K562 (cell line): Measurements from ENCODE around the gene FCER2. TPM values are rescaled to one million over a fixed set of nuclear protein-coding genes. Genes with fewer than 3 reads are reported as not detected.

ENCODE experiments used
- ATAC-seq: fragments of 200-7000 bp; cut with Tn5 transposase; 3 replicates; pipeline ENCODE4 v1.9.1; 2020; ENCODE audit warnings: moderate library complexity
- BruUV-seq: library from RNA; stranded (reverse); fragments of 400-500 nt; replicated peaks from 2 replicates; lab custom pipeline; 2021; lab: Mats Ljungman, UMichigan
- CTCF ChIA-PET: fragments of 300-600 bp; formaldehyde crosslinking; extraction: SDS; loops from one replicate; lab custom pipeline; 2021; ENCODE audit warnings: low intra/inter-chr PET ratio; lab: Yijun Ruan, JAX
- POLR2A ChIA-PET: fragments of 300-600, 350-650 bp; sonication (Branson Sonifier 250); formaldehyde crosslinking; extraction: SDS; loops from one replicate; lab custom pipeline; 2021; ENCODE audit warnings: antibody characterized with exemption, inconsistent platforms; lab: Yijun Ruan, JAX
- DNase-seq, 4 experiments: peaks; one replicate each; pipeline versions ENCODE4 v3.0.0 to v3.0.0-alpha.2; 2011 to 2018; ENCODE audit warnings: low spot score in 3 of 4, mixed read lengths in 3 of 4; ENCODE audit errors: extremely low read depth in 1 of 4
- FAIRE-seq: peaks from 2 replicates; lab custom pipeline; 2011; peaks lifted over from hg19 to GRCh38; lab: Jason Lieb, UNC
- H2AFZ ChIP-seq: 2 replicates; pipeline ENCODE4 v1.6.0; 2011; ENCODE audit warnings: low read depth, low read length, control low read depth, inconsistent platforms
- H3K27ac ChIP-seq: fragments of 200-600 bp; 3 replicates; pipeline ENCODE4 v1.8.0; 2011; ENCODE audit warnings: low read depth, mild to moderate bottlenecking, control low read depth, inconsistent platforms, low read length, moderate library complexity, mixed read lengths; ENCODE audit errors: extremely low read depth
- H3K27me3 ChIP-seq, 2 experiments: fragments of 300-600 bp in 1 of 2; 2 replicates in 1 of 2; 3 replicates in 1 of 2; pipeline versions ENCODE4 v1.6.0 to v1.8.0; 2011; ENCODE audit warnings: inconsistent platforms in 2 of 2, low read length in 2 of 2, mild to moderate bottlenecking in 1 of 2, mixed read lengths in 1 of 2, moderate library complexity in 1 of 2; ENCODE audit not compliant: control insufficient read depth in 2 of 2, insufficient read depth in 2 of 2
- H3K36me3 ChIP-seq: fragments of 300-600 bp; 3 replicates; pipeline ENCODE4 v1.8.0; 2011; ENCODE audit warnings: mild to moderate bottlenecking, low read length, inconsistent platforms; ENCODE audit not compliant: control insufficient read depth, insufficient read depth
- H3K4me1 ChIP-seq, 2 experiments: fragments of 200-600 bp in 1 of 2; replicated peaks in 1 of 2; 2 replicates in 1 of 2; 3 replicates in 1 of 2; pipeline versions ENCODE4 v1.5.1 to v1.8.0; 2011; ENCODE audit warnings: inconsistent platforms in 2 of 2, low read length in 2 of 2, mild to moderate bottlenecking in 1 of 2, mixed read lengths in 1 of 2, moderate library complexity in 1 of 2; ENCODE audit not compliant: control insufficient read depth in 2 of 2, insufficient read depth in 2 of 2
- H3K4me2 ChIP-seq: 2 replicates; pipeline ENCODE4 v1.6.1; 2011; ENCODE audit warnings: low read length, control low read depth, inconsistent platforms, mixed read lengths; ENCODE audit not compliant: insufficient read depth
- H3K4me3 ChIP-seq: fragments of 200-600 bp; sonication (generic), shearing (Covaris generic); 2 replicates; pipeline ENCODE4 v1.5.1; 2016; ENCODE audit warnings: control low read depth, inconsistent platforms
- H3K79me2 ChIP-seq: fragments of 200-600 bp; 3 replicates; pipeline ENCODE4 v1.8.0; 2011; ENCODE audit warnings: low read length, inconsistent platforms; ENCODE audit not compliant: control insufficient read depth, insufficient read depth
- H3K9ac ChIP-seq, 2 experiments: 2 replicates each; pipeline versions ENCODE4 v1.6.0 to v1.6.1; 2011; ENCODE audit warnings: low read depth in 2 of 2, low read length in 2 of 2, control low read depth in 1 of 2, inconsistent platforms in 1 of 2, mild to moderate bottlenecking in 1 of 2, mixed read lengths in 1 of 2; ENCODE audit not compliant: insufficient read depth in 1 of 2
- H3K9me1 ChIP-seq: one replicate; pipeline ENCODE4 v1.6.0; 2011; ENCODE audit warnings: inconsistent platforms, mild to moderate bottlenecking, low read length, moderate library complexity; ENCODE audit not compliant: control insufficient read depth, insufficient read depth
- H3K9me3 ChIP-seq: replicated peaks from 2 replicates; pipeline ENCODE4 v1.5.1; 2011; ENCODE audit warnings: low read depth, low read length, inconsistent platforms; ENCODE audit not compliant: control insufficient read depth, insufficient read depth
- H4K20me1 ChIP-seq: replicated peaks from 2 replicates; pipeline ENCODE4 v1.6.1; 2011; ENCODE audit warnings: low read length, inconsistent platforms, mixed read lengths; ENCODE audit not compliant: control insufficient read depth, insufficient read depth
- CHCHD3 ChIP-seq: fragments of 250-450 bp; sonication (Bioruptor Pico); IDR thresholded peaks from 2 replicates; pipeline ENCODE4 v2.1.2; 2022; ENCODE audit warnings: mild to moderate bottlenecking
- EHMT2 ChIP-seq: fragments of 450-650 bp; IDR thresholded peaks from 2 replicates; pipeline ENCODE4 v1.6.1; 2018; ENCODE audit warnings: antibody characterized with exemption
- ELF2 ChIP-seq: fragments of 250-450 bp; sonication (Bioruptor Pico); IDR thresholded peaks from 2 replicates; pipeline ENCODE4 v1.5.0; 2021; ENCODE audit warnings: mild to moderate bottlenecking
- EP300 ChIP-seq: IDR thresholded peaks from 2 replicates; pipeline ENCODE4 v1.6.1; 2012; ENCODE audit warnings: low read length, improper control_type of control experiment
- HMBOX1 ChIP-seq: sonication (generic); IDR thresholded peaks from 2 replicates; pipeline ENCODE4 v1.6.1; 2016
- MCM2 ChIP-seq: fragments of 450-650 bp; IDR thresholded peaks from 2 replicates; pipeline ENCODE4 v1.6.1; 2017; ENCODE audit warnings: low read depth, mild to moderate bottlenecking
- MXD1 ChIP-seq: fragments of 250-450 bp; sonication (Bioruptor Pico); IDR thresholded peaks from 2 replicates; pipeline ENCODE4 v1.8.0; 2021; ENCODE audit warnings: borderline replicate concordance, mild to moderate bottlenecking, moderate library complexity; ENCODE audit not compliant: poor library complexity, severe bottlenecking
- RBM25 ChIP-seq: fragments of 200-400 bp; formaldehyde crosslinking; IDR thresholded peaks from 2 replicates; pipeline ENCODE4 v1.6.1; 2018; ENCODE audit warnings: low read length, low read depth, moderate library complexity; ENCODE audit not compliant: severe bottlenecking
- RNF2 ChIP-seq: sonication (generic); IDR thresholded peaks from 2 replicates; pipeline ENCODE4 v1.6.1; 2016
- SMAD4 ChIP-seq: fragments of 250-450 bp; sonication (Bioruptor Pico); conservative IDR thresholded peaks from 2 replicates; pipeline ENCODE4 v1.8.0; 2021; ENCODE audit warnings: inconsistent platforms, mild to moderate bottlenecking, moderate library complexity
- SOX6 ChIP-seq: fragments of 450-650 bp; IDR thresholded peaks from 2 replicates; pipeline ENCODE4 v1.6.1; 2014; ENCODE audit warnings: mild to moderate bottlenecking
- TEAD4 ChIP-seq, 2 experiments: sonication (generic) in 1 of 2; formaldehyde crosslinking in 1 of 2; IDR thresholded peaks; 2 replicates each; pipeline versions ENCODE4 v1.6.1 to v1.8.0; 2012 to 2022; ENCODE audit warnings: borderline replicate concordance in 1 of 2, inconsistent platforms in 1 of 2, low read length in 1 of 2, mild to moderate bottlenecking in 1 of 2, missing genetic modification reagents in 1 of 2
- TRIM24 ChIP-seq, 2 experiments: fragments of 450-650 bp; IDR thresholded peaks; 2 replicates each; pipeline ENCODE4 v1.6.1; 2016
- ZKSCAN1 ChIP-seq: fragments of 150-350 bp; IDR thresholded peaks from 2 replicates; pipeline ENCODE4 v1.6.1; 2016; ENCODE audit warnings: low read depth, low read length
- ZNF140 ChIP-seq: fragments of 250-450 bp; sonication (Bioruptor Pico); IDR thresholded peaks from 2 replicates; pipeline ENCODE4 v1.8.0; 2021; ENCODE audit warnings: moderate library complexity, mild to moderate bottlenecking, inconsistent platforms
- ZNF24 ChIP-seq: fragments of 450-650 bp; IDR thresholded peaks from 2 replicates; pipeline ENCODE4 v1.6.1; 2016
- WGBS: fragments of 100-300 bp; shearing (Covaris generic); methylation state at CpG from one replicate; pipeline ENCODE4 v1.1.6; 2016; ENCODE audit warnings: low coverage, mixed read lengths; ENCODE audit not compliant: insufficient coverage; ENCODE audit errors: missing lambda C conversion rate; 5-methylcytosine and 5-hydroxymethylcytosine counted together
- in situ Hi-C: fragments of 300-500 bp; cut with MboI; formaldehyde crosslinking; loops from 4 replicates; pipeline ENCODE4 v1.15.0; 2018; ENCODE audit warnings: inconsistent platforms, mixed read lengths
- intact Hi-C: fragments of 100-400 bp; cut with micrococcal nuclease; formaldehyde crosslinking; loops from 2 replicates; pipeline ENCODE4 v1.14.2; 2022
- polyA plus RNA-seq, 8 experiments: library from polyadenylated mRNA; depleted of rRNA in 4 of 8; stranded (reverse) in 5 of 8; unstranded in 3 of 8; fragments of >200 nt; fragmentation: Nextera tagmentation in 2 of 8; fragmentation: Illumina TruSeq in 1 of 8; extraction: Ambion mirVana in 2 of 8; extraction: Trizol in 1 of 8; gene quantifications; 2 replicates each; pipeline versions ENCODE4 v1.2.1 to v1.2.3, GENCODE V29; 2011 to 2014; ENCODE audit warnings: inconsistent platforms in 1 of 8, missing spikeins in 1 of 8
- total RNA-seq, 7 experiments: library from RNA; depleted of rRNA in 6 of 7; stranded (reverse); fragments of >200 nt in 6 of 7; fragmentation: Illumina TruSeq in 2 of 7; extraction: Trizol in 2 of 7; gene quantifications; 2 replicates each; pipeline versions ENCODE4 v1.2.1 to v1.2.3, GENCODE V29; 2011 to 2021; ENCODE audit warnings: low replicate concordance in 1 of 7
- TF ChIP-seq, protein P1 (sequence below): fragments of 250-450 bp; sonication (Bioruptor Pico); IDR thresholded peaks from 2 replicates; pipeline ENCODE4 v1.8.0; 2021; ENCODE audit warnings: moderate library complexity, mild to moderate bottlenecking, inconsistent platforms

Gene FCER2
- total and polyA plus RNA-seq, 9 of the 15 experiments (the other 6 are each of a cell fraction or from before 2014, with no cell fraction given) = 0.11 TPM; not detected in 8

DNA sequence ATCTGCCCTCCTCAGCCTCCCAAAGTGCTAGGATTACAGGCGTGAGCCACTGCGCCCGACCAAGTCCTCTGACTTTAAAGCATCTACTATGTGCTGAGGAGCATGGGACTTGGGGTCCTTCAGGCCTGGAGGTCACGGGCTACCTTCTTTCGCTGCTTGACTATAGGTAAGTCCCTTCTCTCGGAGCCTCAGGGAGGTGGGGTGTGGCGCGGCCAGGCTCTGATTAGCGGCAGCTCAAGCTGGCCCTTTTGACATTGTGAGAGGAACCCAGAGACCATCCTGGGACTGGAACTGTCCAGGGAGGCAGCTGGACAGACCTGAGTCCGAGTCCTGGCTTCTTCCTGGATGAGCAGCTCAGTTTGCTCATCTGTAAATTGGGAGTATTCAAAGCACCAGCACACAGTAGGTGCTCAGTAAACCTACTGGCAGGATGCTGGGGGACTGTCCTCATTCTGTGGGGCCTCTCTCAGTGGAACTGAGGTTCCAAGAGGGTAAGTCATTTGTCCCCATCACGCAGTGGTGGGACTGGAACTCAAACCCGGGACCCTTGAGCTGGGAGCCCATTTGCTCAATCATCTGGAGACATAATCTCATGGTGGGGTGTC lies 780 bp downstream of the FCER2 start (continued):
- TF ChIP-seq EHMT2 (no peak), ELF2 (CRISPR knock-in tag) (no peak), ZNF140 (CRISPR knock-in tag) (no peak), MCM2 (no peak), MXD1 (CRISPR knock-in tag) (no peak), RBM25 (peak; percentile 3), RNF2 (no peak)

DNA sequence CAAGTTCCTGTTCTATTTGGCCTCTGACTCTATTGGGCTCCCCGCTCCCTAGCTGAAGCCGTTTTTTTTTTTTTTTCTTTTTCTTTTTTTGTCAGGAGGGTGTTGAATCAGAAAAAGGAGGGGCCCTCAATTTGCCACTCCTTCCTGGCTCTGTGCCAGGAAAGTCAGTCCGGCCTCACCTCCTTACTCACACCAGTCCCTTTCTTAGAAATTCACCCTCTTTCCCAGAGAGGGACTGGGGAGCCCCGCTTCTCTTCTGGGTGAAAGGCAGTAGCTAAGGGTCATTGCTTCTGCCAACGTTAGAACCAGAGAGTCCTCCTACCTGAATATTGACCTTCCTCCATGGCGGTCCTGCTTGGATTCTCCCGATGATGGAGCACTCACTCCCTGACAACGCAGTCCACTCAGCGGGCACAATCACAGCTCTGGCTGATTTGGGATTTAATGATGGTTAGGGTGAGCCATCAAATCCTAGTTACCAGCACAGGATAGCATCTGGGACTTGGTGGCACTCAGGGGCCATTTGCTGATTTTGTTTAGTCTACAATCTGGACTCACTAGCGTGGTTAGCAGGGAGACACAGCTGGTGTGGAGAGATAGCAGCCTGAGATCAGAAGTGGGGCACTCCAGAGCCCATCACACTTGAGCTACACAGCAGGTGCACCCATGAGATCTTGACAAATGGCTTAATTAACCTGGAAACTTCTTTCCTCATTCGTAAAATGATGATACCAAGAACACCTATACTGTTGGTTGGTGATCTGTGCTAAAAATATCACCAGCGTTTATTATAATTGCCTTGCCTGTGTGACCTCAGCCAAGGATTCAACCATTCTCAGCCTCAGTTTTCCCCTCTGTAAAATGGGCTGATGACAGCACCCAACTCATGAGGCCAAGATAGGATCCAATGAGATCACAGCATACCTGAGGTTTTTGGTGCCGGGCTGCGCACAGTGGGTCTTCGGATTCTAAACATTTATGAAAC lies 2.2 kb downstream of the FCER2 start:
- Histone ChIP-seq H3K4me1 (peaks cover 2 to 8% of the 10 kb centered on the region in 2 experiments; a peak in 4 of 5 replicates), H4K20me1 (no peaks in the 10 kb centered on the region; the same call in 1 of the 2 replicates), H2AFZ (no peak overlapping the region), H3K79me2 (no peaks in the 10 kb centered on the region), H3K9me3 (no peaks in the 10 kb centered on the region), H3K36me3 (no peaks in the 10 kb centered on the region), H3K4me2 (no peak overlapping the region), H3K27ac (no peak overlapping the region), H3K9ac (no peak overlapping the region), H3K27me3 (peaks cover 13 to 64% of the 10 kb centered on the region in 2 experiments; a peak in 4 of 5 replicates), H3K4me3 (no peak overlapping the region), H3K9me1 (no peaks in the 10 kb centered on the region)
- CTCF ChIA-PET = interaction anchor here (0.7 kb wide), 1 partner anchor 283 kb away, joined by 3 read pairs; no protein-coding TSS in a partner anchor
- POLR2A ChIA-PET = interaction anchor here (0.5 to 0.6 kb wide), 2 partner anchors 10 to 135 kb away, joined by 3 read pairs; no protein-coding TSS in a partner anchor
- DNase-seq (peak; percentile 63 to 80 (median 72)), ATAC-seq (peak; percentile 73), FAIRE-seq (peak; percentile 93)
- intact Hi-C loops (no loop called here), in situ Hi-C loops (no loop called here)
- WGBS = 2% methylated on average over 14 of the region's 15 CpGs
- BruUV-seq = no TSS peak
- TF ChIP-seq TRIM24 (IDR thresholded peaks at IDR 0.05) (peak; percentile 23 to 42; a peak in 3 of 4 replicates), HMBOX1 (peak; percentile 90), ZKSCAN1 (peak; percentile 86; the same call in 1 of the 2 replicates), CHCHD3 (CRISPR knock-in tag) (no peak), SOX6 (0 out of 2 replicates have a peak, but pooled peaks have one; percentile 16), TEAD4 (IDR thresholded peaks at IDR 0.05; ENCODE audit: low read length) (peak; percentile 89), TEAD4 (CRISPR knock-in tag; IDR thresholded peaks at IDR 0.05; ENCODE audit: borderline replicate concordance) (no peak), ZNF24 (0 out of 2 replicates have a peak, but pooled peaks have one; percentile 8), SMAD4 (CRISPR knock-in tag) (peak; percentile 99), EP300 (peak; percentile 36)
- TF ChIP-seq, protein P1, sequence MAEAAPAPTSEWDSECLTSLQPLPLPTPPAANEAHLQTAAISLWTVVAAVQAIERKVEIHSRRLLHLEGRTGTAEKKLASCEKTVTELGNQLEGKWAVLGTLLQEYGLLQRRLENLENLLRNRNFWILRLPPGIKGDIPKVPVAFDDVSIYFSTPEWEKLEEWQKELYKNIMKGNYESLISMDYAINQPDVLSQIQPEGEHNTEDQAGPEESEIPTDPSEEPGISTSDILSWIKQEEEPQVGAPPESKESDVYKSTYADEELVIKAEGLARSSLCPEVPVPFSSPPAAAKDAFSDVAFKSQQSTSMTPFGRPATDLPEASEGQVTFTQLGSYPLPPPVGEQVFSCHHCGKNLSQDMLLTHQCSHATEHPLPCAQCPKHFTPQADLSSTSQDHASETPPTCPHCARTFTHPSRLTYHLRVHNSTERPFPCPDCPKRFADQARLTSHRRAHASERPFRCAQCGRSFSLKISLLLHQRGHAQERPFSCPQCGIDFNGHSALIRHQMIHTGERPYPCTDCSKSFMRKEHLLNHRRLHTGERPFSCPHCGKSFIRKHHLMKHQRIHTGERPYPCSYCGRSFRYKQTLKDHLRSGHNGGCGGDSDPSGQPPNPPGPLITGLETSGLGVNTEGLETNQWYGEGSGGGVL (CRISPR knock-in tag) = no peak
